ENCODE data around the gene BCAS3. TPM values are rescaled to one million over a fixed set of nuclear protein-coding genes. Genes with fewer than 3 reads are reported as not detected.

Gene BCAS3
- total and polyA plus RNA-seq, 2 donors (not counting 1 experiment from before 2014, with no cell fraction given), result 13.9 to 73.4 TPM

- no peaks in the 10 kb centered on the region for H3K4me1 Mint-ChIP-seq
- POLR2A ChIA-PET, result no interaction called here
- Histone ChIP-seq H2AFZ (ENCODE audit: insufficient read depth, low read depth, low read length, poor library complexity, severe bottlenecking) (no peak overlapping the region), H3K4me2 (replicated peaks; ENCODE audit: low read depth, low read length, poor library complexity, severe bottlenecking) (no peak overlapping the region), H3K4me1 (ENCODE audit: control insufficient read depth in 2 of 2, insufficient read depth in 2 of 2, low read length in 2 of 2) (no peaks in the 10 kb centered on the region), H3K4me3 (ENCODE audit: control extremely low read depth in 1 of 5, extremely low read depth in 1 of 5, insufficient read depth in 1 of 5, low read depth in 2 of 5, low read length in 4 of 5) (no peak overlapping the region), H3K9ac (ENCODE audit: low read length) (no peak overlapping the region), H3K36me3 (replicated peaks in 1 of 2; ENCODE audit: control extremely low read depth in 1 of 2, control insufficient read depth in 1 of 2, extremely low read depth in 1 of 2, insufficient read depth in 2 of 2, low read length in 1 of 2) (no peaks in the 10 kb centered on the region), H3K79me2 (ENCODE audit: control insufficient read depth, insufficient read depth, low read length) (no peaks in the 10 kb centered on the region), H3K27me3 (replicated peaks in 1 of 4; ENCODE audit: control extremely low read depth in 1 of 4, control insufficient read depth in 3 of 4, insufficient read depth in 4 of 4, low read length in 3 of 4) (no peaks in the 10 kb centered on the region), H3K9me3 (ENCODE audit: control extremely low read depth in 1 of 3, control insufficient read depth in 2 of 3, insufficient read depth in 1 of 3, low read length in 2 of 3) (peaks cover 0 to 9% (median 2%) of the 10 kb centered on the region in 3 donors), H4K20me1 (ENCODE audit: control insufficient read depth, insufficient read depth, low read length, poor library complexity, severe bottlenecking) (no peaks in the 10 kb centered on the region), H3K27ac (ENCODE audit: low read length in 2 of 2) (no peak overlapping the region)
- TF ChIP-seq CTCF (IDR thresholded peaks at IDR 0.05) (no peak), EZH2 (IDR thresholded peaks at IDR 0.05; ENCODE audit: borderline replicate concordance, insufficient read depth, low read depth, low read length, poor library complexity, severe bottlenecking) (no peak)
- no peak overlapping the region for H3K4me3 Mint-ChIP-seq
- CTCF ChIA-PET, result no interaction called here
- intact Hi-C loops (cut with micrococcal nuclease), result no loop called here
- no peaks in the 10 kb centered on the region for H3K27me3 Mint-ChIP-seq
- H3K27ac Mint-ChIP-seq, result no peak overlapping the region
- WGBS (ENCODE audit: insufficient coverage), result no CpG with 5 or more reads among the region's 2 CpGs
- no peaks in the 10 kb centered on the region for H3K9me3 Mint-ChIP-seq (ENCODE audit: insufficient read depth)
- ATAC-seq (ENCODE audit: low read depth) (no peak), DNase-seq (no peak)
Measured at GRCh38 chr17:60891149-60891548, 213.5 kb downstream of the BCAS3 start.

GRCh38 chr17:60893475-60893874 lies 215.8 kb downstream of the BCAS3 start:
- Histone ChIP-seq H3K79me2 (ENCODE audit: control insufficient read depth, insufficient read depth, low read length) (no peaks in the 10 kb centered on the region), H3K4me1 (ENCODE audit: control insufficient read depth in 2 of 2, insufficient read depth in 2 of 2, low read length in 2 of 2) (no peaks in the 10 kb centered on the region), H3K4me2 (replicated peaks; ENCODE audit: low read depth, low read length, poor library complexity, severe bottlenecking) (no peak overlapping the region), H3K4me3 (ENCODE audit: control extremely low read depth in 1 of 5, extremely low read depth in 1 of 5, insufficient read depth in 1 of 5, low read depth in 2 of 5, low read length in 4 of 5) (no peak overlapping the region), H3K27ac (ENCODE audit: low read length in 2 of 2) (no peak overlapping the region), H3K9ac (ENCODE audit: low read length) (no peak overlapping the region), H2AFZ (ENCODE audit: insufficient read depth, low read depth, low read length, poor library complexity, severe bottlenecking) (no peak overlapping the region), H3K36me3 (replicated peaks in 1 of 2; ENCODE audit: control extremely low read depth in 1 of 2, control insufficient read depth in 1 of 2, extremely low read depth in 1 of 2, insufficient read depth in 2 of 2, low read length in 1 of 2) (no peaks in the 10 kb centered on the region), H3K27me3 (replicated peaks in 1 of 4; ENCODE audit: control extremely low read depth in 1 of 4, control insufficient read depth in 3 of 4, insufficient read depth in 4 of 4, low read length in 3 of 4) (no peaks in the 10 kb centered on the region), H3K9me3 (ENCODE audit: control extremely low read depth in 1 of 3, control insufficient read depth in 2 of 3, insufficient read depth in 1 of 3, low read length in 2 of 3) (peaks cover 5 to 16% (median 9%) of the 10 kb centered on the region in 3 donors), H4K20me1 (ENCODE audit: control insufficient read depth, insufficient read depth, low read length, poor library complexity, severe bottlenecking) (no peaks in the 10 kb centered on the region)
- 100% methylated on average over 2 of the region's 5 CpGs for WGBS (ENCODE audit: insufficient coverage)
- Mint-ChIP-seq H3K4me1 (no peaks in the 10 kb centered on the region), H3K27me3 (no peaks in the 10 kb centered on the region), H3K27ac (no peak overlapping the region), H3K4me3 (no peak overlapping the region), H3K9me3 (ENCODE audit: insufficient read depth) (peaks cover 5% of the 10 kb centered on the region)
- ChIA-PET CTCF (no interaction called here), POLR2A (no interaction called here)
- intact Hi-C loops (cut with micrococcal nuclease), result no loop called here
- no peak for DNase-seq
- TF ChIP-seq EZH2 (IDR thresholded peaks at IDR 0.05; ENCODE audit: borderline replicate concordance, insufficient read depth, low read depth, low read length, poor library complexity, severe bottlenecking) (no peak), CTCF (IDR thresholded peaks at IDR 0.05) (no peak)
- ATAC-seq (ENCODE audit: low read depth), result no peak
